H1 (cell line): ENCODE measurements around the gene CHST13. TPM values are rescaled to one million over a fixed set of nuclear protein-coding genes. Genes with fewer than 3 reads are reported as not detected.
A peak's percentile ranks its signal among the peaks of the same experiment; 100 is the strongest.

Source experiments
- CTCF ChIA-PET: fragments of 300-600 bp; sonication (Branson Sonifier 250); formaldehyde crosslinking; loops from one replicate; lab custom pipeline; 2021; ENCODE audit not compliant: partially characterized antibody; lab: Charles Lee
- POLR2A ChIA-PET: fragments of 300-600 bp; sonication (Branson Sonifier 250); formaldehyde crosslinking; loops from one replicate; lab custom pipeline; 2021; ENCODE audit warnings: inconsistent platforms; ENCODE audit not compliant: partially characterized antibody; lab: Charles Lee
- DNase-seq, 2 experiments: peaks; one replicate each; pipeline versions ENCODE4 v3.0.0 to v3.0.0-alpha.2; 2010 to 2022; ENCODE audit warnings: low spot score in 2 of 2, low read depth in 1 of 2, mixed read lengths in 1 of 2
- FAIRE-seq: peaks from 2 replicates; lab custom pipeline; 2011; peaks lifted over from hg19 to GRCh38; lab: Jason Lieb, UNC
- H2AFZ ChIP-seq: 2 replicates; pipeline ENCODE4 v1.8.1; 2012; ENCODE audit warnings: low read length, inconsistent platforms
- H2AK5ac ChIP-seq: 2 replicates; pipeline ENCODE4 v1.6.1; 2013; ENCODE audit warnings: low read depth, low read length
- H2BK120ac ChIP-seq: replicated peaks from 2 replicates; pipeline ENCODE3; 2013; ENCODE audit warnings: low read depth, low read length, inconsistent platforms
- H2BK12ac ChIP-seq: 2 replicates; pipeline ENCODE4 v1.6.1; 2013; ENCODE audit warnings: low read depth, low read length
- H2BK15ac ChIP-seq: 2 replicates; pipeline ENCODE4 v1.6.1; 2013; ENCODE audit warnings: low read length
- H2BK20ac ChIP-seq: 2 replicates; pipeline ENCODE4 v1.6.1; 2013; ENCODE audit warnings: low read length
- H2BK5ac ChIP-seq: 2 replicates; pipeline ENCODE4 v1.6.1; 2013; ENCODE audit warnings: low read depth, low read length
- H3K14ac ChIP-seq: 2 replicates; pipeline ENCODE4 v1.6.1; 2013; ENCODE audit warnings: inconsistent platforms; ENCODE audit not compliant: insufficient read length
- H3K18ac ChIP-seq: 2 replicates; pipeline ENCODE4 v1.6.1; 2013; ENCODE audit warnings: low read length; ENCODE audit errors: extremely low read depth
- H3K23ac ChIP-seq: 2 replicates; pipeline ENCODE4 v1.6.1; 2013; ENCODE audit warnings: inconsistent platforms; ENCODE audit not compliant: insufficient read length
- H3K23me2 ChIP-seq: 2 replicates; pipeline ENCODE4 v1.6.1; 2013; ENCODE audit warnings: low read depth, low read length
- H3K27ac ChIP-seq: 2 replicates; pipeline ENCODE4 v1.6.1; 2011; ENCODE audit warnings: low read depth, low read length, inconsistent platforms
- H3K27me3 ChIP-seq, 4 experiments: replicated peaks in 1 of 4; 1 replicate in 1 of 4; 2 replicates in 3 of 4; pipeline versions ENCODE4 v1.6.1 to v1.8.1; 2011 to 2013; ENCODE audit warnings: low read length in 3 of 4, mild to moderate bottlenecking in 3 of 4, inconsistent platforms in 2 of 4, mixed read lengths in 2 of 4, moderate library complexity in 1 of 4; ENCODE audit not compliant: control insufficient read depth in 3 of 4, insufficient read depth in 3 of 4; ENCODE audit errors: extremely low read depth in 1 of 4
- H3K36me3 ChIP-seq, 4 experiments: 2 replicates each; pipeline versions ENCODE4 v1.6.1 to v1.8.1; 2011 to 2013; ENCODE audit warnings: mild to moderate bottlenecking in 4 of 4, low read length in 3 of 4, moderate library complexity in 2 of 4, control low read depth in 1 of 4, inconsistent platforms in 1 of 4; ENCODE audit not compliant: insufficient read depth in 4 of 4, control insufficient read depth in 2 of 4
- H3K4ac ChIP-seq: replicated peaks from 2 replicates; pipeline ENCODE3; 2013; ENCODE audit warnings: low read length, low read depth, mixed read lengths, inconsistent platforms; ENCODE audit not compliant: insufficient read length
- H3K4me1 ChIP-seq, 4 experiments: replicated peaks in 1 of 4; 1 replicate in 1 of 4; 2 replicates in 3 of 4; pipeline versions ENCODE4 v1.6.1 to v1.8.1; 2011 to 2013; ENCODE audit warnings: low read length in 3 of 4, inconsistent platforms in 2 of 4, mixed read lengths in 1 of 4; ENCODE audit not compliant: insufficient read depth in 4 of 4, control insufficient read depth in 3 of 4
- H3K4me2 ChIP-seq, 2 experiments: 2 replicates each; pipeline versions ENCODE4 v1.6.1 to v1.8.1; 2011 to 2013; ENCODE audit warnings: low read depth in 2 of 2, low read length in 2 of 2, control low read depth in 1 of 2, inconsistent platforms in 1 of 2, mild to moderate bottlenecking in 1 of 2; ENCODE audit not compliant: insufficient read depth in 1 of 2
- H3K4me3 ChIP-seq, 4 experiments: fragments of 200-600, 300-600 bp in 1 of 4; sonication (generic), shearing (Covaris generic), sonication (Bioruptor Twin) in 1 of 4; 2 replicates each; pipeline versions ENCODE4 v1.5.1 to v1.8.1; 2011 to 2016; ENCODE audit warnings: low read length in 4 of 4, low read depth in 3 of 4, control low read depth in 2 of 4, inconsistent platforms in 2 of 4, mild to moderate bottlenecking in 2 of 4, mixed read lengths in 1 of 4, moderate library complexity in 1 of 4; ENCODE audit not compliant: insufficient read depth in 2 of 4; ENCODE audit errors: extremely low read depth in 1 of 4
- H3K56ac ChIP-seq: replicated peaks from 2 replicates; pipeline ENCODE3; 2013; ENCODE audit warnings: low read depth, mild to moderate bottlenecking, mixed read lengths, low read length, inconsistent platforms; ENCODE audit not compliant: insufficient read length
- H3K79me1 ChIP-seq: 2 replicates; pipeline ENCODE4 v1.6.1; 2013; ENCODE audit warnings: low read depth, low read length, control low read depth
- H3K79me2 ChIP-seq, 2 experiments: 2 replicates each; pipeline versions ENCODE4 v1.6.1 to v1.8.1; 2012 to 2013; ENCODE audit warnings: low read length in 2 of 2, mild to moderate bottlenecking in 2 of 2, inconsistent platforms in 1 of 2; ENCODE audit not compliant: insufficient read depth in 2 of 2, control insufficient read depth in 1 of 2
- H3K9ac ChIP-seq, 4 experiments: replicated peaks in 1 of 4; 1 replicate in 1 of 4; 2 replicates in 3 of 4; pipeline versions ENCODE4 v1.6.1 to v1.8.1; 2011 to 2013; ENCODE audit warnings: low read depth in 3 of 4, low read length in 3 of 4, control low read depth in 2 of 4, mild to moderate bottlenecking in 2 of 4, moderate library complexity in 2 of 4, inconsistent platforms in 1 of 4; ENCODE audit errors: extremely low read depth in 1 of 4
- H3K9me3 ChIP-seq, 2 experiments: 2 replicates each; pipeline versions ENCODE4 v1.6.1 to v1.8.1; 2012 to 2013; ENCODE audit warnings: mild to moderate bottlenecking in 2 of 2, moderate library complexity in 2 of 2, control low read depth in 1 of 2, inconsistent platforms in 1 of 2, low read depth in 1 of 2, low read length in 1 of 2, mixed read lengths in 1 of 2; ENCODE audit not compliant: insufficient read depth in 2 of 2
- H4K20me1 ChIP-seq, 2 experiments: replicated peaks in 1 of 2; 2 replicates each; pipeline versions ENCODE3 to v1.8.1; 2011 to 2013; ENCODE audit warnings: inconsistent platforms in 2 of 2, low read length in 2 of 2, mild to moderate bottlenecking in 1 of 2; ENCODE audit not compliant: insufficient read depth in 2 of 2, control insufficient read depth in 1 of 2
- H4K5ac ChIP-seq: 2 replicates; pipeline ENCODE4 v1.6.1; 2013; ENCODE audit warnings: low read length, low read depth, mixed read lengths, inconsistent platforms; ENCODE audit not compliant: insufficient read length
- H4K8ac ChIP-seq: 2 replicates; pipeline ENCODE4 v1.8.0; 2013; ENCODE audit warnings: mild to moderate bottlenecking, moderate library complexity, low read length, inconsistent platforms; ENCODE audit not compliant: insufficient read depth; ENCODE audit errors: extremely low read depth
- H4K91ac ChIP-seq: replicated peaks from 2 replicates; pipeline ENCODE3; 2013; ENCODE audit warnings: low read length, mixed read lengths, inconsistent platforms; ENCODE audit not compliant: insufficient read length
- FOSL1 ChIP-seq: IDR thresholded peaks from 2 replicates; pipeline ENCODE4 v1.6.1; 2011; ENCODE audit warnings: mild to moderate bottlenecking, low read depth, low read length, moderate library complexity; ENCODE audit not compliant: insufficient read depth
- HDAC2 ChIP-seq, 2 experiments: fragments of 300-600 bp in 1 of 2; sonication (generic) in 1 of 2; IDR thresholded peaks; 2 replicates each; pipeline ENCODE4 v1.6.1; 2011 to 2012; ENCODE audit warnings: low read depth in 2 of 2, low read length in 2 of 2, mild to moderate bottlenecking in 2 of 2, moderate library complexity in 2 of 2, borderline replicate concordance in 1 of 2, inconsistent platforms in 1 of 2
- POLR2A ChIP-seq, 2 experiments: IDR thresholded peaks; 1 replicate in 1 of 2; 2 replicates in 1 of 2; pipeline ENCODE4 v1.6.1; 2011; ENCODE audit warnings: low read depth in 2 of 2, low read length in 2 of 2, mild to moderate bottlenecking in 2 of 2; ENCODE audit errors: control extremely low read depth in 1 of 2
- WGBS, 2 experiments: shearing (Covaris generic) in 1 of 2; methylation state at CpG; one replicate each; pipeline versions ENCODE4 v1.1.6 to v1.1.7; 2013 to 2015; ENCODE audit warnings: low lambda C conversion rate in 2 of 2, mixed read lengths in 2 of 2, inconsistent platforms in 1 of 2, low coverage in 1 of 2, missing lambda C conversion rate in 1 of 2; ENCODE audit not compliant: insufficient replicate concordance in 2 of 2, insufficient coverage in 1 of 2, insufficient read length in 1 of 2; ENCODE audit errors: extremely low coverage in 1 of 2, missing lambda C conversion rate in 1 of 2; 5-methylcytosine and 5-hydroxymethylcytosine counted together
- polyA plus RNA-seq, 7 experiments: library from polyadenylated mRNA; depleted of rRNA in 3 of 7; stranded (reverse) in 5 of 7; unstranded in 2 of 7; fragments of >200 nt in 5 of 7; fragments of 200-250 nt in 2 of 7; gene quantifications; 1 replicate in 5 of 7; 2 replicates in 1 of 7; 4 replicates in 1 of 7; pipeline versions ENCODE4 v1.2.1 to v1.2.3, GENCODE V29; 2011 to 2013; ENCODE audit warnings: missing spikeins in 2 of 7, mixed read lengths in 2 of 7
- total RNA-seq: library from RNA; stranded (reverse); fragmentation: NEBNext Ultra II Directional; extraction: Animal tissue kit (Norgen Biotek cat#: 25700); gene quantifications from 2 replicates; pipeline ENCODE4 v1.2.1, GENCODE V29; 2021

Gene CHST13
- total and polyA plus RNA-seq, 2 of the 8 experiments (the other 6 are each of a cell fraction or from before 2014, with no cell fraction given), result 5.4 to 11.7 TPM

- FAIRE-seq, result no peak
- no peak for TF ChIP-seq HDAC2 (IDR thresholded peaks at IDR 0.05; ENCODE audit: borderline replicate concordance in 1 of 2, low read depth in 2 of 2, low read length in 2 of 2)
- no peak for TF ChIP-seq FOSL1
- TF ChIP-seq POLR2A (IDR thresholded peaks at IDR 0.05; ENCODE audit: control extremely low read depth in 1 of 2, low read depth in 2 of 2, low read length in 2 of 2), result no peak
Observed at GRCh38 chr3:126500016-126500415, 23.9 kb upstream of the CHST13 start.

More at GRCh38 chr3:126500016-126500415, 23.9 kb upstream of the CHST13 start:
- H3K36me3 ChIP-seq, result no peaks in the 10 kb centered on the region; a peak in 1 of 8 replicates
- H3K9ac ChIP-seq, result no peak overlapping the region
- H3K4me1 ChIP-seq, result peaks cover 0 to 22% (median 16%) of the 10 kb centered on the region in 4 experiments; a peak in 6 of 7 replicates
- no peak overlapping the region for H4K5ac ChIP-seq
- H3K4ac ChIP-seq, result no peak overlapping the region
- H3K27me3 ChIP-seq, result no peaks in the 10 kb centered on the region; a peak in 1 of 7 replicates
- no peak overlapping the region for H2AFZ ChIP-seq
- ChIA-PET POLR2A (no interaction called here), CTCF (interaction anchor here (1.6 to 6.6 kb wide), 3 partner anchors 11 to 23 kb away, joined by 6 to 49 read pairs (median 30); no protein-coding TSS in a partner anchor)
- DNase-seq, result no peak
- no peak overlapping the region for H3K4me3 ChIP-seq
- H2BK12ac ChIP-seq, result 0 out of 2 replicates have a peak overlapping the region, but pooled peaks have one; percentile 50
- H3K4me2 ChIP-seq, result no peak overlapping the region
- no peak overlapping the region for H3K18ac ChIP-seq
- H3K23ac ChIP-seq, result no peak overlapping the region
- no peak overlapping the region for H2BK120ac ChIP-seq
- no peaks in the 10 kb centered on the region for H3K9me3 ChIP-seq
- H3K14ac ChIP-seq, result no peak overlapping the region
- H3K56ac ChIP-seq, result no peak overlapping the region
- H2AK5ac ChIP-seq, result 0 out of 2 replicates have a peak overlapping the region, but pooled peaks have one; percentile 39
- no peak overlapping the region for H4K91ac ChIP-seq
- no peaks in the 10 kb centered on the region; the same call in 1 of the 2 replicates for H3K79me1 ChIP-seq
- H4K20me1 ChIP-seq, result peaks cover 0 to 6% of the 10 kb centered on the region in 2 experiments
- no peak overlapping the region for H4K8ac ChIP-seq
- no peak overlapping the region for H3K27ac ChIP-seq
- H2BK20ac ChIP-seq, result no peak overlapping the region
- peaks cover 2% of the 10 kb centered on the region; the same call in 1 of the 2 replicates for H3K23me2 ChIP-seq
- peaks cover 0 to 3% of the 10 kb centered on the region in 2 experiments; a peak in 1 of 4 replicates for H3K79me2 ChIP-seq
- 0 out of 2 replicates have a peak overlapping the region, but pooled peaks have one; percentile 9 for H2BK5ac ChIP-seq
- 92% methylated on average over 7 of the region's 7 CpGs; no CpG with 5 or more reads in 1 of the 2 experiments for WGBS, 2 experiments
- H2BK15ac ChIP-seq, result no peak overlapping the region
